H1 (cell line): ENCODE measurements around the gene SLC22A23. TPM values are rescaled to one million over a fixed set of nuclear protein-coding genes. Genes with fewer than 3 reads are reported as not detected.
A peak's percentile ranks its signal among the peaks of the same experiment; 100 is the strongest.

Experiments
- CTCF ChIA-PET: fragments of 300-600 bp; sonication (Branson Sonifier 250); formaldehyde crosslinking; loops from one replicate; lab custom pipeline; 2021; ENCODE audit not compliant: partially characterized antibody; lab: Charles Lee
- POLR2A ChIA-PET: fragments of 300-600 bp; sonication (Branson Sonifier 250); formaldehyde crosslinking; loops from one replicate; lab custom pipeline; 2021; ENCODE audit warnings: inconsistent platforms; ENCODE audit not compliant: partially characterized antibody; lab: Charles Lee
- DNase-seq, 2 experiments: peaks; one replicate each; pipeline versions ENCODE4 v3.0.0 to v3.0.0-alpha.2; 2010 to 2022; ENCODE audit warnings: low spot score in 2 of 2, low read depth in 1 of 2, mixed read lengths in 1 of 2
- FAIRE-seq: peaks from 2 replicates; lab custom pipeline; 2011; peaks lifted over from hg19 to GRCh38; lab: Jason Lieb, UNC
- H2AFZ ChIP-seq: 2 replicates; pipeline ENCODE4 v1.8.1; 2012; ENCODE audit warnings: low read length, inconsistent platforms
- H2AK5ac ChIP-seq: 2 replicates; pipeline ENCODE4 v1.6.1; 2013; ENCODE audit warnings: low read depth, low read length
- H2BK120ac ChIP-seq: replicated peaks from 2 replicates; pipeline ENCODE3; 2013; ENCODE audit warnings: low read depth, low read length, inconsistent platforms
- H2BK12ac ChIP-seq: 2 replicates; pipeline ENCODE4 v1.6.1; 2013; ENCODE audit warnings: low read depth, low read length
- H2BK15ac ChIP-seq: 2 replicates; pipeline ENCODE4 v1.6.1; 2013; ENCODE audit warnings: low read length
- H2BK20ac ChIP-seq: 2 replicates; pipeline ENCODE4 v1.6.1; 2013; ENCODE audit warnings: low read length
- H2BK5ac ChIP-seq: 2 replicates; pipeline ENCODE4 v1.6.1; 2013; ENCODE audit warnings: low read depth, low read length
- H3K14ac ChIP-seq: 2 replicates; pipeline ENCODE4 v1.6.1; 2013; ENCODE audit warnings: inconsistent platforms; ENCODE audit not compliant: insufficient read length
- H3K18ac ChIP-seq: 2 replicates; pipeline ENCODE4 v1.6.1; 2013; ENCODE audit warnings: low read length; ENCODE audit errors: extremely low read depth
- H3K23ac ChIP-seq: 2 replicates; pipeline ENCODE4 v1.6.1; 2013; ENCODE audit warnings: inconsistent platforms; ENCODE audit not compliant: insufficient read length
- H3K23me2 ChIP-seq: 2 replicates; pipeline ENCODE4 v1.6.1; 2013; ENCODE audit warnings: low read depth, low read length
- H3K27ac ChIP-seq: 2 replicates; pipeline ENCODE4 v1.6.1; 2011; ENCODE audit warnings: low read depth, low read length, inconsistent platforms
- H3K27me3 ChIP-seq, 4 experiments: replicated peaks in 1 of 4; 1 replicate in 1 of 4; 2 replicates in 3 of 4; pipeline versions ENCODE4 v1.6.1 to v1.8.1; 2011 to 2013; ENCODE audit warnings: low read length in 3 of 4, mild to moderate bottlenecking in 3 of 4, inconsistent platforms in 2 of 4, mixed read lengths in 2 of 4, moderate library complexity in 1 of 4; ENCODE audit not compliant: control insufficient read depth in 3 of 4, insufficient read depth in 3 of 4; ENCODE audit errors: extremely low read depth in 1 of 4
- H3K36me3 ChIP-seq, 4 experiments: 2 replicates each; pipeline versions ENCODE4 v1.6.1 to v1.8.1; 2011 to 2013; ENCODE audit warnings: mild to moderate bottlenecking in 4 of 4, low read length in 3 of 4, moderate library complexity in 2 of 4, control low read depth in 1 of 4, inconsistent platforms in 1 of 4; ENCODE audit not compliant: insufficient read depth in 4 of 4, control insufficient read depth in 2 of 4
- H3K4ac ChIP-seq: replicated peaks from 2 replicates; pipeline ENCODE3; 2013; ENCODE audit warnings: low read length, low read depth, mixed read lengths, inconsistent platforms; ENCODE audit not compliant: insufficient read length
- H3K4me1 ChIP-seq, 4 experiments: replicated peaks in 1 of 4; 1 replicate in 1 of 4; 2 replicates in 3 of 4; pipeline versions ENCODE4 v1.6.1 to v1.8.1; 2011 to 2013; ENCODE audit warnings: low read length in 3 of 4, inconsistent platforms in 2 of 4, mixed read lengths in 1 of 4; ENCODE audit not compliant: insufficient read depth in 4 of 4, control insufficient read depth in 3 of 4
- H3K4me2 ChIP-seq, 2 experiments: 2 replicates each; pipeline versions ENCODE4 v1.6.1 to v1.8.1; 2011 to 2013; ENCODE audit warnings: low read depth in 2 of 2, low read length in 2 of 2, control low read depth in 1 of 2, inconsistent platforms in 1 of 2, mild to moderate bottlenecking in 1 of 2; ENCODE audit not compliant: insufficient read depth in 1 of 2
- H3K4me3 ChIP-seq, 4 experiments: fragments of 200-600, 300-600 bp in 1 of 4; sonication (generic), shearing (Covaris generic), sonication (Bioruptor Twin) in 1 of 4; 2 replicates each; pipeline versions ENCODE4 v1.5.1 to v1.8.1; 2011 to 2016; ENCODE audit warnings: low read length in 4 of 4, low read depth in 3 of 4, control low read depth in 2 of 4, inconsistent platforms in 2 of 4, mild to moderate bottlenecking in 2 of 4, mixed read lengths in 1 of 4, moderate library complexity in 1 of 4; ENCODE audit not compliant: insufficient read depth in 2 of 4; ENCODE audit errors: extremely low read depth in 1 of 4
- H3K56ac ChIP-seq: replicated peaks from 2 replicates; pipeline ENCODE3; 2013; ENCODE audit warnings: low read depth, mild to moderate bottlenecking, mixed read lengths, low read length, inconsistent platforms; ENCODE audit not compliant: insufficient read length
- H3K79me1 ChIP-seq: 2 replicates; pipeline ENCODE4 v1.6.1; 2013; ENCODE audit warnings: low read depth, low read length, control low read depth
- H3K79me2 ChIP-seq, 2 experiments: 2 replicates each; pipeline versions ENCODE4 v1.6.1 to v1.8.1; 2012 to 2013; ENCODE audit warnings: low read length in 2 of 2, mild to moderate bottlenecking in 2 of 2, inconsistent platforms in 1 of 2; ENCODE audit not compliant: insufficient read depth in 2 of 2, control insufficient read depth in 1 of 2
- H3K9ac ChIP-seq, 4 experiments: replicated peaks in 1 of 4; 1 replicate in 1 of 4; 2 replicates in 3 of 4; pipeline versions ENCODE4 v1.6.1 to v1.8.1; 2011 to 2013; ENCODE audit warnings: low read depth in 3 of 4, low read length in 3 of 4, control low read depth in 2 of 4, mild to moderate bottlenecking in 2 of 4, moderate library complexity in 2 of 4, inconsistent platforms in 1 of 4; ENCODE audit errors: extremely low read depth in 1 of 4
- H3K9me3 ChIP-seq, 2 experiments: 2 replicates each; pipeline versions ENCODE4 v1.6.1 to v1.8.1; 2012 to 2013; ENCODE audit warnings: mild to moderate bottlenecking in 2 of 2, moderate library complexity in 2 of 2, control low read depth in 1 of 2, inconsistent platforms in 1 of 2, low read depth in 1 of 2, low read length in 1 of 2, mixed read lengths in 1 of 2; ENCODE audit not compliant: insufficient read depth in 2 of 2
- H4K20me1 ChIP-seq, 2 experiments: replicated peaks in 1 of 2; 2 replicates each; pipeline versions ENCODE3 to v1.8.1; 2011 to 2013; ENCODE audit warnings: inconsistent platforms in 2 of 2, low read length in 2 of 2, mild to moderate bottlenecking in 1 of 2; ENCODE audit not compliant: insufficient read depth in 2 of 2, control insufficient read depth in 1 of 2
- H4K5ac ChIP-seq: 2 replicates; pipeline ENCODE4 v1.6.1; 2013; ENCODE audit warnings: low read length, low read depth, mixed read lengths, inconsistent platforms; ENCODE audit not compliant: insufficient read length
- H4K8ac ChIP-seq: 2 replicates; pipeline ENCODE4 v1.8.0; 2013; ENCODE audit warnings: mild to moderate bottlenecking, moderate library complexity, low read length, inconsistent platforms; ENCODE audit not compliant: insufficient read depth; ENCODE audit errors: extremely low read depth
- H4K91ac ChIP-seq: replicated peaks from 2 replicates; pipeline ENCODE3; 2013; ENCODE audit warnings: low read length, mixed read lengths, inconsistent platforms; ENCODE audit not compliant: insufficient read length
- ASH2L ChIP-seq: fragments of 200-600, 300-600 bp; sonication (generic); IDR thresholded peaks from one replicate; pipeline ENCODE4 v1.7.1; 2017; ENCODE audit warnings: low read length
- BCL11A ChIP-seq, 2 experiments: IDR thresholded peaks; one replicate each; pipeline ENCODE4 v1.6.1; 2011; ENCODE audit warnings: low read depth in 2 of 2, low read length in 2 of 2, mild to moderate bottlenecking in 2 of 2
- CEBPB ChIP-seq: IDR thresholded peaks from 2 replicates; pipeline ENCODE4 v1.6.1; 2012; ENCODE audit warnings: low read depth, low read length
- FOSL1 ChIP-seq: IDR thresholded peaks from 2 replicates; pipeline ENCODE4 v1.6.1; 2011; ENCODE audit warnings: mild to moderate bottlenecking, low read depth, low read length, moderate library complexity; ENCODE audit not compliant: insufficient read depth
- HDAC6 ChIP-seq: IDR thresholded peaks from one replicate; pipeline ENCODE4 v1.7.1; 2012; ENCODE audit warnings: low read depth, mild to moderate bottlenecking, inconsistent platforms, low read length, moderate library complexity
- MAFK ChIP-seq: IDR thresholded peaks from 2 replicates; pipeline ENCODE4 v1.6.1; 2012; ENCODE audit warnings: low read depth, mild to moderate bottlenecking, improper control_type of control experiment, low read length
- POLR2AphosphoS5 ChIP-seq: IDR thresholded peaks from 2 replicates; pipeline ENCODE4 v1.6.1; 2011; ENCODE audit warnings: low read depth, low read length
- SP4 ChIP-seq: IDR thresholded peaks from 2 replicates; pipeline ENCODE4 v1.6.1; 2012; ENCODE audit warnings: low read length, inconsistent platforms
- SUZ12 ChIP-seq: fragments of 200-600 bp; sonication (generic); IDR thresholded peaks from 2 replicates; pipeline ENCODE4 v1.6.1; 2012; ENCODE audit warnings: mild to moderate bottlenecking, inconsistent platforms, low read length, moderate library complexity, mixed read lengths
- WGBS, 2 experiments: shearing (Covaris generic) in 1 of 2; methylation state at CpG; one replicate each; pipeline versions ENCODE4 v1.1.6 to v1.1.7; 2013 to 2015; ENCODE audit warnings: low lambda C conversion rate in 2 of 2, mixed read lengths in 2 of 2, inconsistent platforms in 1 of 2, low coverage in 1 of 2, missing lambda C conversion rate in 1 of 2; ENCODE audit not compliant: insufficient replicate concordance in 2 of 2, insufficient coverage in 1 of 2, insufficient read length in 1 of 2; ENCODE audit errors: extremely low coverage in 1 of 2, missing lambda C conversion rate in 1 of 2; 5-methylcytosine and 5-hydroxymethylcytosine counted together
- polyA plus RNA-seq, 7 experiments: library from polyadenylated mRNA; depleted of rRNA in 3 of 7; stranded (reverse) in 5 of 7; unstranded in 2 of 7; fragments of >200 nt in 5 of 7; fragments of 200-250 nt in 2 of 7; gene quantifications; 1 replicate in 5 of 7; 2 replicates in 1 of 7; 4 replicates in 1 of 7; pipeline versions ENCODE4 v1.2.1 to v1.2.3, GENCODE V29; 2011 to 2013; ENCODE audit warnings: missing spikeins in 2 of 7, mixed read lengths in 2 of 7
- total RNA-seq: library from RNA; stranded (reverse); fragmentation: NEBNext Ultra II Directional; extraction: Animal tissue kit (Norgen Biotek cat#: 25700); gene quantifications from 2 replicates; pipeline ENCODE4 v1.2.1, GENCODE V29; 2021
- TF ChIP-seq, protein P1 (sequence below), 3 experiments: IDR thresholded peaks; 1 replicate in 2 of 3; 2 replicates in 1 of 3; pipeline versions ENCODE4 v1.5.1 to v1.6.1; 2011; ENCODE audit warnings: low read length in 3 of 3, mild to moderate bottlenecking in 3 of 3, inconsistent platforms in 2 of 3, low read depth in 1 of 3, moderate library complexity in 1 of 3; ENCODE audit not compliant: insufficient read depth in 1 of 3; ENCODE audit errors: control extremely low read depth in 1 of 3
- TF ChIP-seq, protein P2 (sequence below): IDR thresholded peaks from 2 replicates; pipeline ENCODE4 v1.6.1; 2011; ENCODE audit warnings: low read depth, mild to moderate bottlenecking, low read length; ENCODE audit not compliant: insufficient read depth

Gene SLC22A23
- total and polyA plus RNA-seq, 2 of the 8 experiments (the other 6 are each of a cell fraction or from before 2014, with no cell fraction given): 9.9 to 38.4 TPM

DNA sequence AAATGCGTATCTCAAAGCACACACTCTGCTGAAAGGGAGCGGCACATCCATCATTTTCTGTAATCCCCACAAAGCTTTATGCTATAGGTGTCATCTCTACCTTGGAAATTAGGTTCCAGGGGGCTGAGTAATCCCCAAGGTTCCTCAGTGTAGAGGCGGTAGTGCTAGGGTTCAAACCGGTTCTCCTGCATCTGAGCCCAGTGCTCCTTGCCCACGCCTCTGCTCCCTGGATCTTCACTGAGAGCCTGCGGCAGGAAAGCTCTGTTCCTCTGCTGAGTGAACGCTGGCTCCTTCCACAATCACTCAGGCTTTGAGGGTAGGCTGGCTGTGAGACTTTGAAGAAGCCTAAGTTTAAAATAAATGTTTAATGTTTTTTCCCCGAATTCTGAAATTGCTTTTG, 24.9 kb downstream of the SLC22A23 start:
- H3K4me1 ChIP-seq: peaks cover under 1 to 6% (median 3%) of the 10 kb centered on the region in 4 experiments; a peak in 4 of 7 replicates
- H4K5ac ChIP-seq: no peak overlapping the region
- H4K20me1 ChIP-seq: no peaks in the 10 kb centered on the region
- no peak overlapping the region for H3K4me3 ChIP-seq
- H3K56ac ChIP-seq: no peak overlapping the region
- no peak overlapping the region for H3K9ac ChIP-seq
- FAIRE-seq (no peak), DNase-seq (no peak)
- no peak overlapping the region for H2BK20ac ChIP-seq
- H2AFZ ChIP-seq: no peak overlapping the region
- no peaks in the 10 kb centered on the region for H3K36me3 ChIP-seq
- 80% methylated on average over 8 of the region's 8 CpGs; no CpG with 5 or more reads in 1 of the 2 experiments for WGBS, 2 experiments
- H3K23ac ChIP-seq: no peak overlapping the region
- peaks cover 5% of the 10 kb centered on the region for H3K79me1 ChIP-seq
- no peaks in the 10 kb centered on the region for H3K23me2 ChIP-seq
- ChIA-PET POLR2A (interaction anchor here (1.0 kb wide), 1 partner anchor 10 kb away, joined by 3 read pairs; no protein-coding TSS in a partner anchor), CTCF (interaction anchor here (1.1 to 2.6 kb wide), 7 partner anchors 9 to 546 kb away, joined by 3 to 9 read pairs (median 5); no protein-coding TSS in a partner anchor)
- H3K18ac ChIP-seq: no peak overlapping the region
- H4K91ac ChIP-seq: no peak overlapping the region
- H4K8ac ChIP-seq: no peak overlapping the region
- peak overlapping the region; percentile 70; the same call in 1 of the 2 replicates for H2AK5ac ChIP-seq
- no peak overlapping the region for H2BK120ac ChIP-seq
- H3K4ac ChIP-seq: no peak overlapping the region
- H2BK15ac ChIP-seq: no peak overlapping the region
- no peak overlapping the region for H3K4me2 ChIP-seq
- no peaks in the 10 kb centered on the region for H3K27me3 ChIP-seq
- H3K27ac ChIP-seq: no peak overlapping the region
- peaks cover 3 to 70% of the 10 kb centered on the region in 2 experiments; a peak in 2 of 4 replicates for H3K79me2 ChIP-seq
- H3K9me3 ChIP-seq: no peaks in the 10 kb centered on the region
- H3K14ac ChIP-seq: no peak overlapping the region
- H2BK5ac ChIP-seq: no peak overlapping the region
- H2BK12ac ChIP-seq: 0 out of 2 replicates have a peak overlapping the region, but pooled peaks have one; percentile 12
- no peak for TF ChIP-seq BCL11A (IDR thresholded peaks at IDR 0.05; ENCODE audit: low read depth in 2 of 2, low read length in 2 of 2)
- TF ChIP-seq ASH2L: no peak
- no peak for TF ChIP-seq CEBPB
- no peak for TF ChIP-seq SUZ12
- TF ChIP-seq MAFK: no peak
- TF ChIP-seq, protein P1, sequence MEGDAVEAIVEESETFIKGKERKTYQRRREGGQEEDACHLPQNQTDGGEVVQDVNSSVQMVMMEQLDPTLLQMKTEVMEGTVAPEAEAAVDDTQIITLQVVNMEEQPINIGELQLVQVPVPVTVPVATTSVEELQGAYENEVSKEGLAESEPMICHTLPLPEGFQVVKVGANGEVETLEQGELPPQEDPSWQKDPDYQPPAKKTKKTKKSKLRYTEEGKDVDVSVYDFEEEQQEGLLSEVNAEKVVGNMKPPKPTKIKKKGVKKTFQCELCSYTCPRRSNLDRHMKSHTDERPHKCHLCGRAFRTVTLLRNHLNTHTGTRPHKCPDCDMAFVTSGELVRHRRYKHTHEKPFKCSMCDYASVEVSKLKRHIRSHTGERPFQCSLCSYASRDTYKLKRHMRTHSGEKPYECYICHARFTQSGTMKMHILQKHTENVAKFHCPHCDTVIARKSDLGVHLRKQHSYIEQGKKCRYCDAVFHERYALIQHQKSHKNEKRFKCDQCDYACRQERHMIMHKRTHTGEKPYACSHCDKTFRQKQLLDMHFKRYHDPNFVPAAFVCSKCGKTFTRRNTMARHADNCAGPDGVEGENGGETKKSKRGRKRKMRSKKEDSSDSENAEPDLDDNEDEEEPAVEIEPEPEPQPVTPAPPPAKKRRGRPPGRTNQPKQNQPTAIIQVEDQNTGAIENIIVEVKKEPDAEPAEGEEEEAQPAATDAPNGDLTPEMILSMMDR (IDR thresholded peaks at IDR 0.05; ENCODE audit: control extremely low read depth in 1 of 3, insufficient read depth in 1 of 3, low read depth in 1 of 3, low read length in 3 of 3): no peak
- no peak for TF ChIP-seq SP4
- no peak for TF ChIP-seq FOSL1
- TF ChIP-seq, protein P2, sequence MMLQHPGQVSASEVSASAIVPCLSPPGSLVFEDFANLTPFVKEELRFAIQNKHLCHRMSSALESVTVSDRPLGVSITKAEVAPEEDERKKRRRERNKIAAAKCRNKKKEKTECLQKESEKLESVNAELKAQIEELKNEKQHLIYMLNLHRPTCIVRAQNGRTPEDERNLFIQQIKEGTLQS: no peak
- TF ChIP-seq HDAC6: no peak
- TF ChIP-seq POLR2AphosphoS5: no peak
